HG03521 (cell line): ENCODE measurements around the gene TRIML2.

Experiments used
- ATAC-seq: cut with Tn5 transposase; IDR thresholded peaks from one replicate; pipeline ENCODE4 v1.9.1; 2021; ENCODE audit warnings: mild to moderate bottlenecking, moderate library complexity; ENCODE audit not compliant: unreplicated experiment

The TRIML2 gene

DNA sequence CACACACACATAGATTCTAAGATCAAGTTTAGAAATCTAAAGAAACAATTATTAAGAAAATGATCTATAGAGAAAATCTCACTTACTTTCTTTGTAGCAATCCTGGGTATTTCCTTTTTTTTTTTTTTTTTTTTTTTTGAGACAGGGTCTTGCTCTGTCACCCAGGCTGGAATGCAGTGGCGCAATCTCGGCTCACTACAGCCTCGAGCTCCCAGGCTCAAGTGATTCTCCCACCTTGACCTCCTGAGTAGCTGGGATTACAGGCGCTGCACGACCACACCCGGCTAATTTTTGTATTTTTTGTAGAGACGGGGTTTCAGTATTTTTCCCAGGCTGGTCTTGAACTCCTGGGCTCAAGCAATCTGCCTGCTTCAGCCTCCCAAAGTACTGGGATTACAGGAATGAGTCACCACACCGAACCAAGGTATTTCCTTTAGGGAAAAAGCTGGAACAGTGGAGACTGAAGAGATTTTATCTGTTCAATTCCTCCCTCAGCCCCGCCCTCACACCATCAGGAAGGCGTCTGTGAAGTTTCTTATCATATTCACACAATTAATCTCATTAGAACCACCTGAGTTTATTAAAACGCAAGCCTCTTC, at the start of gene TRIML2:
Gene TRIML2 (minus strand): TSS at position 447 of the 599 bp plus-strand sequence. CDS start 4,235 bp downstream, outside the sequence.
- ATAC-seq: no peak

DNA sequence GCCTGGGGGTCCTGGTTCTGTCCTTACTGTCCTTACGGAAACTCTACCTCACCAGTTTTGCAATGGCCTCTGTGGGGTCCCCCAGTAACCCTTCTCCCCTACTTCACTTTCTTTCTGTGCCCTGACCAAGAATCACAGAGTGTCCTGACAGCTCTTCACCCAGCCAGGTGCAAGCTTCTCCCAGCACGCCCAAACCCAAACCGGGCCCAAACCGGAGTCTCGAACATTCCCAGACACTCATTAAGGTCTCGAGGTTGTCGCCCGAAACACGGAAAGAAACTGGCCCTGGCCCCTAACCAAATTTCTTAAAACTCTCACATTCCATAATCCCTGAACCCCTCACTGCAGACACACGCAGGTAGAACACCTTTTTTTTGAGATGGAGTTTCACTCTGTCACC, 48.9 kb upstream of the TRIML2 start:
- no peak for ATAC-seq

- ATAC-seq: no peak
Observed at GRCh38 chr4:188154668-188155405, 45.4 kb upstream of the TRIML2 start.

GRCh38 chr4:188147776-188148175, 38.4 kb upstream of the TRIML2 start:
- no peak for ATAC-seq

DNA sequence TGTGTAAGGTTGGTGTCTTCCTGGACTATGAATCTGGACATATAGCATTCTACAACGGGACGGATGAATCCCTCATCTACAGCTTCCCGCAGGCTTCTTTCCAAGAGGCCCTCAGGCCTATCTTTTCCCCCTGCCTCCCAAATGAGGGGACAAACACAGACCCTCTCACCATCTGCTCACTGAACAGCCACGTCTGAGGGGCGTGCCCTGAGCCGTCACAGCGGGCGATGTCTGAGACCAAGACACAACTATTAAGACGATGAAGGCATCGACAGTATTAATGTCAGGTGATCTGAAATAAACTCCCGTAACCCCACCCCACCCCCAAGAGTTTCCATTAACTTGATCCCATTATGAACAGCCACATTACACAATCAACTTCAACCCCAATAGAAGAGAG, 37.8 kb upstream of the TRIML2 start:
- no peak for ATAC-seq

GRCh38 chr4:188146618-188147017, 37.2 kb upstream of the TRIML2 start:
- ATAC-seq: no peak

DNA sequence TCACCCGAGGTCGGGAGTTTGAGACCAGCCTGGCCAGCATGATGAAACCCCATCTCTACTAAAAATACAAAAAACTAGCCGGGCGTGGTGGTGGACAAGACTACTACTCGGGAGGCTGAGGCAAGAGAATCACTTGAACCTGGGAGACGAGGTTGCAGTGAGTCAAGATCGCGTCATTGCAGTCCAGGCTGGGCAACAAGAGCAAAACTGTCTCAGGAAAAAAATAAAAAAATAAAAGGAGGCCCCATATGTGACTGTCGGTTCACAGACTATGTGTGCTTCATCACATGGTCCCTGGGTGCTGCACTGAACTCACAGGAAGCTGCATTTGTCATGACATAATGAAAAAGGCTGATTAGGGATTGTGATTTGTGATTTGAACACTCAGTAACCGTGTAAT, 36.2 kb upstream of the TRIML2 start:
- no peak for ATAC-seq

DNA sequence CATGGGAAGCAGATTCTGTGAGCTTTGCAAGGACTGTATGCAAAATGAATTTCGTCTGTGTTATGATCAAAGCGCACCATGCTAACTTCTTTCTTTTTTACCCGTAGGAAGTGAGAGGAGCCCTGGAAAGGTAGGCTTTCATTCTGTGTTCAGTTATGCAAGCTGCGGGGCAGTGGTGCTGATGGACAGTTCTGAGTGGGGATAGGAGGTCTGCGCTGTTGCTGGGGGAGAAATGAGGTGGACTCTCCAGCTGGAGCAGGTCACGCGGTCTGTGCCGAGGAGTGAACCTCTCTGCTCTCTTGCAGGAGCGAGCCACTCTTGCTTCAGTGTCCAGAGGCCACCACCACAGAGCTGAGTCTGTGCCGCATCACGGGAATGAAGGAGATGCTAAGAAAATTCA, 34.3 kb upstream of the TRIML2 start:
- no peak for ATAC-seq

GRCh38 chr4:188139671-188140070, 30.3 kb upstream of the TRIML2 start:
- no peak for ATAC-seq

GRCh38 chr4:188139141-188139540, 29.7 kb upstream of the TRIML2 start, which contains the start of gene TRIML1:
Gene TRIML1 (plus strand): TSS chr4:188139441. CDS start chr4:188139559, 118 bp downstream.
- ATAC-seq: no peak

DNA sequence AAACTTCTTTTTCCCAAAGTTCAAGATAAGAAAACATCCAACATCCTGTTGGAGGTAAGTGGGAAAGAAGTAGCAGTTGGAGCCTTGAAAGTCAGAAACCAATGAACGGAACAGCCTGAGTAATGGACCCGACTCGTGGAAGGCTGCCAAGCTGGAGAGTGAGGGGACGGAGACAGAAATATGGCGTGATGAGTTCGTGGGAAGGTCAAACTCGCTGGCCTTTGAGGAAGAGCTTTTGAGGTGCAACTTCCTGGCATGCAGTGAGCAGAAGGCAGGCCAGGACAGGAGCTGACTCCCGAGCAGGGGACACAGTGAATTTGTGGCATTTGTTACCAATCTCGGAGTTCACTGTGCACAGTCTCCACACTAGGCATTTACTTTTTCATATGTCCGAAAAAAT, 28.8 kb upstream of the TRIML2 start:
- no peak for ATAC-seq

DNA sequence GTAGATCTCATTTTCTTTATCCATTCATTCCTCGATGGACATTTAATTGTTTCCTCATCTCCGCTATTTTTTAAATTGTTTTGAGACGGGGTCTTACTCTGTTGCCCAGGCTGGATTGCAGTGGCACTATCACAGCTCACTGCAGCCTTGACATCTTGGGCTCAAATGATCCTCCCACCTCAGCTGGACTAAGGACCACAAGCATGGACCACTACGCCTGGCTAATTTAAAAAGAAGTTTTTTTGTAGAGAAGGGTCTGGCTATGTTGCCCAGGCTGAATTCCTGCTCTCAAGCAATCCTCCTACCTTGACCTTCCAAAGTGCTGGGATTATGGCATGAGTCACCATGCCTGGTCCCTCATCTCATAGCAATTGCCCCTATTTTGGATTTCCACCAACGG, 22.8 kb upstream of the TRIML2 start:
- ATAC-seq: no peak

GRCh38 chr4:188130355-188130754, 21.0 kb upstream of the TRIML2 start:
- ATAC-seq: no peak

GRCh38 chr4:188127214-188127874, 17.9 kb upstream of the TRIML2 start:
- no peak for ATAC-seq

- ATAC-seq: no peak
Observed at GRCh38 chr4:188121530-188121929, 12.1 kb upstream of the TRIML2 start.

GRCh38 chr4:188117631-188118324, 8.4 kb upstream of the TRIML2 start:
- no peak for ATAC-seq

- no peak for ATAC-seq
Observed at GRCh38 chr4:188113156-188113555, 3.8 kb upstream of the TRIML2 start.

GRCh38 chr4:188111955-188112354, 2.6 kb upstream of the TRIML2 start:
- ATAC-seq: no peak

DNA sequence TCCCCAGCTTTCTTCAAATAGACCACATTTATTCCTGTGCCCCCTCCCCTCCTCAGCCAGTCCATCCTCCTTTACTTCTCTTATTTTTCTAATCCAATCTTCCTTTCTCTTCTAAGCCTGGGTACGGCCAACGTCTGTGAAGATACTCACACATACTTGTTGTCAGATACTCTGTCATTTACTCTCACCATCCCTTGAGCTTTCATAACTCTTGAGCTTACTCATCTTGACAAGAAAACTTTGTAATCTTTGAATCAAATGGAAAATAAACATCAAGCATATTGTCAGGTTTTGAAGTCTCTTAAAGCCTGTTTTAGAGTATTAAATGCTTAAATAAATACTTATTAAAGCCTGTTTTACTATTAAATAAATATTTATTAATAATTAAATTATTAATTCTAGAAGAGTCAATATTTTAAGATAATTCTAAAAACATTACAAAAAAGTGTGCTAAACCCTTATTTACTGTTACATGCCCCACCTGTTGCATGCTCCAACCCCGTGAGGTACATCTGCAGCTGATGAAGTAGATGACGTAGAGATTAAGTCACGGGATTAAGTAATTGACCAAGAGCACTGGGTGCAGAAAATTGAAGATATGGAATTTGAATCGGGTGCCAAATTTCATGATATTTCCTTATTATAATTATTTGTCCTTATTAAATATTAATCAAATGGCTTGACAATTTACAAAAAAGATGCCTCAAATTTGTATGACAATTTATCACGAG, 1.5 kb upstream of the TRIML2 start:
- ATAC-seq: no peak

GRCh38 chr4:188110036-188110435, 633 bp upstream of the TRIML2 start:
- no peak for ATAC-seq
